ENCODE data around the gene R3HDM4.
"Not testable (repeated sequence)": the region's sequence is repeated elsewhere in the genome, so short reads cannot be mapped to it uniquely, and the experiment has no call there.

The R3HDM4 gene

GRCh38 chr19:889662-890295 lies 23.2 kb downstream of the R3HDM4 start:
- DNase-seq: no peak

DNA sequence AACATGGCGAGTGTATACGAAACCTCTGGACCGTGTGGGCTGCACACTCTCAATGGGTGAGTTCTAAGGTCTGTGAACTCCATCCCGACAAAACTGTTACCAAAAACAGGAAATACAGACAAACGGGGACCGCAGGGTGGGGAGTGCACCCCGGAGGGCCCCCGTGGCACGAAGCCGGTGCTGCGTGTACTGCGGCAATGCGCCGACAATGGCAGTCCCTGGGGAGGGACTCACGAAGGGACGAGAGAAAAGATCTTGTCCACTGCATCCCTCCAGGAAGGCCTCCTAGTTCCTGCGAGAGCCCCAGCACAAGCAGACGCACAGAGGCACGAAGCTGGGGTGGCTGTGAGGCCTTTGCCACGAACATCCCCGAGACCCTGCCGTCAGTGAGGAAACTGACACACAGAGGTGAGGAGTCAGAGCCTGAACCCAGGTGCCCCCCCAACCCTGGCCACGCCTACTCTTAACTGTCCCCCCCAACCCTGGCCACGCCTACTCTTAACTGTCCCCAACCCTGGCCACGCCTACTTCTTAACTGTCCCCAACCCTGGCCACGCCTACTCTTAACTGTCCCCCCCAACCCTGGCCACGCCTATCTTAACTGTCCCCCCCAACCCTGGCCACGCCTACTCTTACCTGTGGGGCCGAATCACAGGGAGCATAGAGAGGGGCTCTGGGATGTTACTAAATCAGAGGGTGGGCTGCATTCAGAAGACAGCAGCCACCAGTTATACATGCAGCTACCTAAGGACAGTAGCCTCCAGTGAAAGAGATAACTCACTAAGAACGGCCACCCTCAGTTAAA lies 24.2 kb downstream of the R3HDM4 start:
- DNase-seq: no peak

DNA sequence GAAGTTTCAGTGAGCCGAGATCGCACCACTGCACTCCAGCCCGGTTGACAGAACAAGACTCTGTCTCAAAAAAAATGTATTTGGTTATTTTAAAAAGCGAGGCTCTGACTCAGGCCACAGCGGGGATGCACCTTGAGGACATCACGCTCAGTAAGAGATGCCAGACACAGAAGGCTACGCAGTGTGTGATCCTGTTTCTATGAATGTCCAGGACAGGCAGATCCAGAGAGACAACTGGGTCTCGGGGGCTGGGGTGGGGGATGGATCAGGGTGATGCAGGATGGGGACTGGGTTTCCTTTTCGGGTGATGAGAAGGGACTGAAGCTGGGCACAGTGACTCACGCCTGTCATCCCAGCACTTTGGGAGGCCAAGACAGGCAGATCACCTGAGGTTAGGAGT lies 25.4 kb downstream of the R3HDM4 start:
- no peak for DNase-seq

DNA sequence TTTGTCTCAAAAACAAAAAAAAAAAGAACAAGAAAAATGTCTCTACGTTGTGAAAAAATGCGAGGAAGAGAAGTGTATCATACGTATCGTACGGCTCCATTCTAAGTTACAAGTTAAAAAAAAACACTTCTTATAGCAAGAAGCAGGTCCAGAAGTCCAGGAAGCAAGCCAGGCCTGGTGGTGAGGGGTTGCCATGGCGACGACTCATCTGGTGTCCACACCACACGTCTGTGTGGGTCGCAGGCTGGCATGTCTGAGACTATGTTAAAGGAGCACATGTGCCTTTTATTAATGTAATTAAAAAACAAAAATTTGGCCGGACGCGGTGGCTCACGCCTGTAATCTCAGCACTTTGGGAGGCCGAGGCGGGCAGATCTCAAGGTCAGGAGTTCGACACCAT lies 25.9 kb downstream of the R3HDM4 start:
- no peak for DNase-seq

GRCh38 chr19:885536-886224 lies 27.3 kb downstream of the R3HDM4 start:
- DNase-seq: no peak

DNA sequence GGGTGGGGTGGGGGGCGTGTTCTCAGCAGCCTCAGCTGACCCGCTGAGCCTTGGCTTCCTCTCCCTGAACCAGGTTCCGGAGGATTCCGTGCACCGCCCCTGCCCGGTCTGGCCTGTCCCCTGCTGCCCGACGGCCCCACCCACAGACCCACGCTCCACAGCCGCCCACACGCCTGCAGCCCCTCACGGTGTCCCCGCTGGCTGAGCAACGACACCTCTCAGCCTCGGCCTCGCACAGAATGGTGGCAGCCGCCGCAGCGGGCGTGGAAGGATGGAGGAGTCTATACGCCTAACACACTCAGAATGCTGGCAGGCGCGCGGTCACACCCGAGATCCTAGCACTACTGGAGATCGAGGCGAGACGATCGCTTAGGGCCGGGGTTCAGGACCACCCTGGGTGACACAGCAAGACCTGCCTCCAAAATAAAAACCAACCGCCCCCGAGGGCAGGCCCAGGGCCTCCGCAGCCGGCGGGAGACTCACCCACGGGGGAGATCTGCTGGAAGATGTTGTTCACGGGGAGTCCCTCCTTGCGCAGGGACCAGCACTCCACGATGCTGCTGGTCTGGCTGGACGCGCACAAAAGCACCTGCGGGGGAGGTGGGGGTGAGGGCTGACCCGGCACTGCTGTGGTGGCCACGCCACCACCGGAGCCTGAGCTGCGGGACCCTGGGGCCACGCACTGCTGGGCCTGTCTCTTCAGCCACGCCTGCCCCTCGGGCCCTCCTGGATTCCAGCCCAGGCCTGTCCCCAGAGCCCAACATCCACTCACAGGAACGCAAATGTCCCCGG lies 28.4 kb downstream of the R3HDM4 start:
- no peak for DNase-seq

DNA sequence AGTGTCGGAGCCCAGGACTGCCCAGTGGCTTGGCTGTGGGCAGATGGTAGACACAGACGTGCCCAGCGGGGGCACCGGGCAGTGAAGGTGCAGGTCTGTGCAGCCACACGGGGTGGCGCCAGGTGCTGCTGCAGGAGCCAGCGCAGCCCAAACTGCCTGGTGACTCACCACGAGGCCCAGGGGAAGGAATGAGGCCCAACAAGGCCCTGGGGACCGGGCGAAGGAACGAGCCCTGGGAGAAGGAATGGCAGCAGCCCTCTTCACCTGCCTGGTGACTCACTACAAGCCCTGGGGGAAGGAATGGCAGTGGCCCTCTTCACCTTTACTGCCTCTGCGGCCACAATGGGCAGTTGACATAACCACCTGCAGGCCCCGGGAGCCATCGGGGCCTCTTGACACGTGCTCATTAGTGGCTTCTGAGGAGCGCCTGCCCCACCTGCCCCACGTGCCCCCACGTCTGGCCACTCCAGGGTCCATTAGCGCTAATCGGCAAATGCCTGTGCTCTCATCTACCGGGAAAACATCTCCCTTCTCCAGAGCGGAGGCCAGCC lies 29.3 kb downstream of the R3HDM4 start:
- no peak for DNase-seq

- no peak for DNase-seq
Observed at GRCh38 chr19:882871-883497, 30.0 kb downstream of the R3HDM4 start.

DNA sequence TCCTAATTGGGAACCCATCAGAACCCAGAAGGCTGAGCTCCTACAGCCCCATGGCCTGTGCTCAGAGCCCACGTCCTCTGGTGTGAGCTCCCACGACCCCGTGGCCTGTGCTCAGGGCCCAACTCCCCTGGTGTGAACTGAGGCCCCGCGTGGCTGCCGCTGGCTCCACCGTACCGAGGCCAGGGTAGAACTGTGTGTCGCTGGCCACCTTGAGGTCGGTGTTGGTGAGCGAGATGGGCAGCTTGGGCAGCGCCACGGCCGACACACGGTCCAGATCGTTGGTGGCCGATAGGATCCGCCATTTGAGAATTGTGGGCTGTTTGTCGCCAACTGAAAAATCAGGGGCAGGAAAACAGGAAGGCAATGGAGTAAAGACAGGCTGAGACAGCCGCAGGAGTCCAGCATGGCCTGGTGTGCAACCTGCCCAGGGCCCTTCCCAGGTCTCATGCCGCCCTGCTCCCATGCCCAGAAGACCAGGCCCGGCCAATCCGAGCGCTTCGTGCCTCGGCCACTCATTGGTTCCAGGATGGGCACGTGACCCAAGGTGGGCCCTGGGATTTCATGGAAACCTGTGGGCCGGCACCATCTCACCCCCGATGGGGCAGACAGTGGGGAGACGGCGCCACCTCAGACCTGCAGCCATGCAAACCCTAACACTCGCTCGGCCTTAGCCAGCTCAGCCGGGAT lies 31.5 kb downstream of the R3HDM4 start:
- no peak for DNase-seq

GRCh38 chr19:879711-880438 lies 33.1 kb downstream of the R3HDM4 start:
- DNase-seq: no peak

DNA sequence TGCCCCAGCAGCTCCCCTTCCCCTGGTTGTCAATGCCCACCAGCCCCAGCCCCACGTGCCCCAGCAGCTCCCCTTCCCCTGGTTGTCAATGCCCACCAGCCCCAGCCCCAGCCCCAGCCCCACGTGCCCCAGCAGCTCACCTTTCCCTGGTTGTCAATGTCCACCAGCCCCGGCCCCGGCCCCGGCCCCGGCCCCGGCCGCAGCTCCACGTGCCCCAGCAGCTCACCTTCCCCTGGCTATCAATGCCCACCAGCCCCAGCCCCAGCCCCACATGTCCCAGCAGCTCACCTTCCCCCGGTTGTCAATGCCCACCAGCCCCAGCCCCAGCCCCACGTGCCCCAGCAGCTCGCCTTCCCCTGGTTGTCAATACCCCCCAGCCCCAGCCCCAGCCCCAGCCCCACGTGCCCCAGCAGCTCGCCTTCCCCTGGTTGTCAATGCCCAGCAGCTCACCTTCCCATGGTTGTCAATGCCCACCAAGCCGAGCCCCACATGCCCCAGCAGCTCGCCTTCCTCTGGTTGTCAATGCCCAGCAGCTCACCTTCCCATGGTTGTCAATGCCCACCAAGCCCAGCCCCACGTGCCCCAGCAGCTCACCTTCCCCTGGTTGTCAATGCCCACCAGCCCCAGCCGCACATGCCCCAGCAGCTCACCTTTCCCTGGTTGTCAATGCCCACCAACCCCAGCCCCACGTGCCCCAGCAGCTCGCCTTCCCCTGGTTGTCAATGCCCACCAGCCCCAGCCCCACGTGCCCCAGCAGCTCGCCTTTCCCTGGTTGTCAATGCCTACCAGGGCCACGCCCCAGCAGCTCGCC lies 34.1 kb downstream of the R3HDM4 start:
- not testable (repeated sequence) for DNase-seq

DNA sequence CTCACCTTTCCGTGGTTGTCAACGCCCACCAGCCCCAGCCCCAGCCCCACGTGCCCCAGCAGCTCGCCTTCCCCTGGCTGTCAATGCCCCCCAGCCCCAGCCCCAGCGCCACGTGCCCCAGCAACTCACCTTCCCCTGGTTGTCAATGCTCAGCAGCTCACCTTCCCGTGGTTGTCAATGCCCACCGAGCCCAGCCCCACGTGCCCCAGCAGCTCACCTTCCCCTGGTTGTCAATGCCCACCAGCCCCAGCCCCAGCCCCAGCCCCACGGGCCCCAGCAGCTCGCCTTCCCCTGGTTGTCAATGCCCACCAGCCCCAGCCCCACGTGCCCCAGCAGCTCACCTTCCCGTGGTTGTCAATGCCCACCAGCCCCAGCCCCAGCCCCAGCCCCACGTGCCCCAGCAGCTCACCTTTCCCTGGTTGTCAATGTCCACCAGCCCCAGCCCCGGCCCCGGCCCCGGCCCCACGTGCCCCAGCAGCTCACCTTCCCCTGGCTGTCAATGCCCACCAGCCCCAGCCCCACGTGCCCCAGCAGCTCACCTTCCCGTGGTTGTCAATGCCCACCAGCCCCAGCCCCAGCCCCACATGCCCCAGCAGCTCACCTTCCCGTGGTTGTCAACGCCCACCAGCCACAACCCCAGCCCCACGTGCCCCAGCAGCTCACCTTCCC lies 34.9 kb downstream of the R3HDM4 start:
- DNase-seq: not testable (repeated sequence)

GRCh38 chr19:876780-877314 lies 36.2 kb downstream of the R3HDM4 start:
- DNase-seq: no peak

- no peak for DNase-seq
Observed at GRCh38 chr19:876089-876488, 36.9 kb downstream of the R3HDM4 start.

DNA sequence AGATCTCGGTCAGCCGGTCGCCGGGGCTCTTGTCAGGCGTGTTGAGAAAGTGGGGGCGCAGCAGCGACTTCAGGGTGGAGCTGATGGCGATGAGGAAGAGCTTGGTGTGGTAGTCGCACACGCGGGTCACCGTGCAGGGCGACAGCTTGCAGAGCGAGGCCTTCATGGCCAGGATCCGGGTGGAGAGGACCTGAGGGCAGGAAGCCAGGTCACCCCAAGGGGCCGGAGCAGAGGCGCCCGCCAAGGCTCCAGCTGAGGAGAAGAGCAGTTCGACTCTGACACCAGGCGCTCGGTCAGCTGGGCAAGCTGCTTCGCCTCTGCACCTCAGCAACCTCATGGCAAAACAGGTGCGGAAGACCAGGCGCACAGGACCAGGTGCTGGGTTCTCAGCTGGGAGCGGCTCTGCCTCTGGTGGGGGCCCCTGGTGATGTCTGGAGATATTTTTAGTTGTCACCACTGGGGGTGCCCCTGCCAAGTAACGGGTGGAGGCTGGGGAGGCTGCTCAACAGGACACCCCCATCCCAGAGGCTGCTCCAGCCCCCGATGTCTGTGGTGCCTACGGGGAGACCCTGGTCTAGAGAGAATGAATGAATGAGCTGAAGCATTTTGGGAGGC lies 37.6 kb downstream of the R3HDM4 start:
- no peak for DNase-seq

DNA sequence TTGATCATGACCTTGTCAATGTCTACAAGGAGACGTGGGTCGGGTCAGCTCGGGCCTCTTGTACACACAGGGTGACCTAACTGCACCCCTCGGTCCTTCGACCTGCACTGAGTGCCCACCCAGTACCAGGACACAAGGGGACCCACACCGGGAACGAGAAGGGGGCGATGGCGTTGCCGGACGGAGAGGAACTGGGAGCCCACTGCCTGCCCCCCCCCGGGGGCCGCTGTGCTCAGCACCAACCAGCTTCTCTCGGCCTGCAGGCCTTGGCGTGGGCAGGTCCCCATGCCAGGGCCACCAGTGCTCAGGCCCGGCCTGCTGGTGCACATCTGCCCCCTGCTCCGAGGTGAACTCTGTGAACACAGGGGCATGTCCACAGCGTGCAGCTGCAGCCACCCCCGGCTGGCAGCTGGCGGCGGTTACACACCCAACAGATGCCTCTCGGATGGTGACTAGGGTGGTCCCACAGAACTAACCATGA lies 39.4 kb downstream of the R3HDM4 start:
- DNase-seq: no peak

DNA sequence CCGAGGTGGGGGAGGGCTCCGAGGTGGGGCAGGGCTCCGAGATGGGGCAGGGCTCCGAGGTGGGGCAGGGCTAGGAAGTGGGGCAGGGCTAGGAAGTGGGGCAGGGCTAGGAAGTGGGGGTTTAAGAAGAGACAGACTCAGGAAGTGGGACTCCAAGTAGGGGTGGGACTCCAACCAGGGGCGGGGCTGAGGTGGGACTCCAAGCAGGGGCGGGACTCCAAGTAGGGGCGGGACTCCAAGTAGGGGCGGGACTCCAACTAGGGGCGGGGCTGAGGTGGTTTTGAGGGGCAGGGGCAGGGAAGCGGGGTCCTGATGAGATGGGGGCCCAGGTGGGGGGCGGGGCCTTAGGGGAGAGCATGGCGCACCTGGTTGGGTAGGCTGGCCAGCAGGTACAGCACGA lies 39.9 kb downstream of the R3HDM4 start:
- DNase-seq: no peak

GRCh38 chr19:872266-872951 lies 40.6 kb downstream of the R3HDM4 start:
- DNase-seq: no peak

Measured in GF-D8 (cell line).